SK-N-SH (cell line): ENCODE data around the gene TMEM54. TPM values are rescaled to one million over a fixed set of nuclear protein-coding genes. Genes with fewer than 3 reads are reported as not detected.

Experiments used
- CTCF ChIA-PET: fragments of 300-600, 350-600 bp; formaldehyde crosslinking; extraction: SDS; loops from one replicate; lab custom pipeline; 2021; lab: Yijun Ruan, JAX
- POLR2A ChIA-PET: fragments of 350-600 bp; sonication (Branson Sonifier 250); formaldehyde crosslinking; extraction: SDS; loops from one replicate; lab custom pipeline; 2020; ENCODE audit warnings: antibody characterized with exemption, inconsistent platforms; lab: Yijun Ruan, JAX
- DNase-seq: peaks from one replicate; pipeline ENCODE4 v3.0.0; 2012
- H2AFZ ChIP-seq: fragments of 200-600 bp; sonication (generic); 2 replicates; pipeline ENCODE4 v1.8.1; 2016; ENCODE audit warnings: antibody characterized with exemption, mild to moderate bottlenecking, low read depth
- H3F3A ChIP-seq: fragments of 200-600 bp; sonication (generic); replicated peaks from 2 replicates; pipeline ENCODE3; 2016; ENCODE audit warnings: antibody characterized with exemption, mild to moderate bottlenecking; ENCODE audit not compliant: insufficient read depth
- H3K27ac ChIP-seq, 2 experiments: fragments of 200-500 bp in 1 of 2; fragments of 200-600 bp in 1 of 2; sonication (Bioruptor generic) in 1 of 2; sonication (generic), shearing (Covaris generic) in 1 of 2; 2 replicates each; pipeline versions ENCODE4 v1.5.1 to v1.6.1; 2014 to 2016; ENCODE audit warnings: low read depth in 2 of 2, inconsistent platforms in 1 of 2, low read length in 1 of 2, mild to moderate bottlenecking in 1 of 2, mixed read lengths in 1 of 2
- H3K27me3 ChIP-seq: fragments of 200-600 bp; sonication (generic), shearing (Covaris generic); 2 replicates; pipeline ENCODE4 v1.6.1; 2016; ENCODE audit warnings: mixed run types; ENCODE audit not compliant: insufficient read depth
- H3K36me3 ChIP-seq, 2 experiments: fragments of 200-500 bp in 1 of 2; fragments of 200-600 bp in 1 of 2; sonication (Bioruptor generic) in 1 of 2; sonication (generic) in 1 of 2; replicated peaks in 1 of 2; 2 replicates each; pipeline versions ENCODE3 to v1.5.1; 2014 to 2016; ENCODE audit warnings: low read length in 1 of 2, mild to moderate bottlenecking in 1 of 2; ENCODE audit not compliant: insufficient read depth in 2 of 2, control insufficient read depth in 1 of 2
- H3K4me1 ChIP-seq, 2 experiments: fragments of 200-500 bp in 1 of 2; fragments of 200-600 bp in 1 of 2; sonication (Bioruptor generic) in 1 of 2; sonication (generic), shearing (Covaris generic) in 1 of 2; 2 replicates each; pipeline versions ENCODE4 v1.5.1 to v1.6.1; 2014 to 2016; ENCODE audit warnings: low read depth in 1 of 2, low read length in 1 of 2, mixed run types in 1 of 2; ENCODE audit not compliant: insufficient read depth in 2 of 2, control insufficient read depth in 1 of 2
- H3K4me2 ChIP-seq: fragments of 200-600 bp; sonication (generic), shearing (Covaris generic); 2 replicates; pipeline ENCODE4 v1.6.1; 2017; ENCODE audit warnings: mixed run types
- H3K4me3 ChIP-seq, 2 experiments: fragments of 200-500 bp in 1 of 2; fragments of 200-600 bp in 1 of 2; sonication (Bioruptor generic) in 1 of 2; sonication (generic), shearing (Covaris generic) in 1 of 2; 2 replicates each; pipeline versions ENCODE4 v1.5.1 to v1.8.1; 2014 to 2016; ENCODE audit warnings: low read depth in 2 of 2, inconsistent platforms in 1 of 2, low read length in 1 of 2, mild to moderate bottlenecking in 1 of 2, mixed read lengths in 1 of 2, moderate library complexity in 1 of 2
- H3K79me2 ChIP-seq: fragments of 200-600 bp; sonication (generic); 2 replicates; pipeline ENCODE4 v1.8.1; 2017; ENCODE audit warnings: mild to moderate bottlenecking; ENCODE audit not compliant: insufficient read depth
- H3K9ac ChIP-seq: fragments of 200-600 bp; sonication (generic); 2 replicates; pipeline ENCODE4 v1.6.1; 2017; ENCODE audit warnings: mixed run types
- H3K9me2 ChIP-seq: fragments of 200-600 bp; sonication (generic); 2 replicates; pipeline ENCODE4 v1.6.1; 2017; ENCODE audit warnings: mixed run types
- H3K9me3 ChIP-seq: fragments of 200-600 bp; sonication (generic); 2 replicates; pipeline ENCODE4 v1.6.1; 2017; ENCODE audit warnings: mixed run types, mild to moderate bottlenecking, moderate library complexity
- H4K20me1 ChIP-seq: fragments of 200-600 bp; sonication (generic); 2 replicates; pipeline ENCODE4 v1.6.1; 2017; ENCODE audit warnings: mild to moderate bottlenecking, mixed run types; ENCODE audit not compliant: insufficient read depth
- CHD2 ChIP-seq: fragments of 150-350 bp; IDR thresholded peaks from 2 replicates; pipeline ENCODE4 v1.6.1; 2018; ENCODE audit warnings: low read length; ENCODE audit not compliant: partially characterized antibody
- ELF1 ChIP-seq: IDR thresholded peaks from 2 replicates; pipeline ENCODE4 v1.4.0; 2012
- GABPA ChIP-seq: IDR thresholded peaks from 2 replicates; pipeline ENCODE4 v1.4.0; 2012; ENCODE audit warnings: low read depth, mild to moderate bottlenecking
- IRF3 ChIP-seq: fragments of 150-350 bp; IDR thresholded peaks from 2 replicates; pipeline ENCODE4 v1.6.1; 2016; ENCODE audit warnings: mild to moderate bottlenecking, low read depth, low read length
- MEF2A ChIP-seq: IDR thresholded peaks from 2 replicates; pipeline ENCODE4 v1.4.0; 2012; ENCODE audit warnings: low read depth, borderline replicate concordance
- NRF1 ChIP-seq: IDR thresholded peaks from 2 replicates; pipeline ENCODE4 v1.6.1; 2012; ENCODE audit warnings: low read depth, mild to moderate bottlenecking, low read length
- RXRA ChIP-seq: IDR thresholded peaks from 2 replicates; pipeline ENCODE4 v1.4.0; 2012; ENCODE audit warnings: low read depth, mild to moderate bottlenecking, borderline replicate concordance
- SIN3A ChIP-seq: IDR thresholded peaks from 2 replicates; pipeline ENCODE4 v1.6.1; 2012; ENCODE audit warnings: low read depth, mild to moderate bottlenecking, low read length, moderate library complexity, borderline replicate concordance
- TAF1 ChIP-seq: IDR thresholded peaks from 2 replicates; pipeline ENCODE4 v1.6.1; 2012; ENCODE audit warnings: low read depth, mild to moderate bottlenecking, low read length, moderate library complexity, borderline replicate concordance
- TEAD4 ChIP-seq: IDR thresholded peaks from 2 replicates; pipeline ENCODE4 v1.4.0; 2012; ENCODE audit warnings: mild to moderate bottlenecking, borderline replicate concordance; ENCODE audit not compliant: insufficient read depth
- YY1 ChIP-seq: IDR thresholded peaks from 2 replicates; pipeline ENCODE4 v1.4.0; 2012; ENCODE audit warnings: low read depth, mild to moderate bottlenecking
- WGBS: methylation state at CpG from one replicate; pipeline ENCODE4 v1.1.6; 2017; ENCODE audit warnings: low lambda C conversion rate; 5-methylcytosine and 5-hydroxymethylcytosine counted together
- polyA plus RNA-seq, 3 experiments: library from polyadenylated mRNA; depleted of rRNA; stranded (reverse); fragments of >200 nt; gene quantifications; 2 replicates each; pipeline ENCODE4 v1.2.3, GENCODE V29; 2012
- TF ChIP-seq, protein P1 (sequence below): IDR thresholded peaks from 2 replicates; pipeline ENCODE4 v1.4.0; 2012; ENCODE audit warnings: low read depth, borderline replicate concordance
- TF ChIP-seq, protein P2 (sequence below): fragments of 200-600 bp; sonication (generic); IDR thresholded peaks from 2 replicates; pipeline ENCODE4 v1.6.1; 2017; ENCODE audit warnings: antibody characterized with exemption, mild to moderate bottlenecking, moderate library complexity
- TF ChIP-seq, protein P3 (sequence below): IDR thresholded peaks from 2 replicates; pipeline ENCODE4 v1.6.1; 2012; ENCODE audit warnings: mild to moderate bottlenecking, low read depth, low read length, moderate library complexity

TMEM54 gene
- polyA plus RNA-seq, 1 of the 3 experiments (the other 2 are of a cell fraction) = 66.6 TPM

GRCh38 chr1:32892368-32893197 lies 8.6 kb downstream of the TMEM54 start:
- 0 out of 2 replicates have a peak, but pooled peaks cover 5% of the 10 kb centered on the region for H3K27me3 ChIP-seq
- H2AFZ ChIP-seq = no peak overlapping the region
- no peaks in the 10 kb centered on the region for H3K9me2 ChIP-seq
- CTCF ChIA-PET = interaction anchor here (0.6 to 9.0 kb wide), 27 partner anchors 9 to 203 kb away, joined by 3 to 46 read pairs (median 4); partner anchors contain the start of gene FNDC5
- no peaks in the 10 kb centered on the region for H3K9me3 ChIP-seq
- H3K4me2 ChIP-seq = 0 out of 2 replicates have a peak overlapping the region, but pooled peaks have one; percentile 47
- peaks cover 0 to 4% of the 10 kb centered on the region in 2 experiments; a peak in 2 of 4 replicates for H3K4me1 ChIP-seq
- DNase-seq = peak; percentile 92
- POLR2A ChIA-PET = interaction anchor here (0.9 kb wide), 1 partner anchor 9 kb away, joined by 3 read pairs; no protein-coding TSS in a partner anchor
- H3K9ac ChIP-seq = no peak overlapping the region
- H4K20me1 ChIP-seq = no peaks in the 10 kb centered on the region
- WGBS = 82% methylated on average over 20 of the region's 49 CpGs
- no peaks in the 10 kb centered on the region for H3K79me2 ChIP-seq
- H3F3A ChIP-seq = peaks cover 4% of the 10 kb centered on the region
- H3K27ac ChIP-seq = no peak overlapping the region
- no peak for TF ChIP-seq GABPA
- TF ChIP-seq, protein P1, sequence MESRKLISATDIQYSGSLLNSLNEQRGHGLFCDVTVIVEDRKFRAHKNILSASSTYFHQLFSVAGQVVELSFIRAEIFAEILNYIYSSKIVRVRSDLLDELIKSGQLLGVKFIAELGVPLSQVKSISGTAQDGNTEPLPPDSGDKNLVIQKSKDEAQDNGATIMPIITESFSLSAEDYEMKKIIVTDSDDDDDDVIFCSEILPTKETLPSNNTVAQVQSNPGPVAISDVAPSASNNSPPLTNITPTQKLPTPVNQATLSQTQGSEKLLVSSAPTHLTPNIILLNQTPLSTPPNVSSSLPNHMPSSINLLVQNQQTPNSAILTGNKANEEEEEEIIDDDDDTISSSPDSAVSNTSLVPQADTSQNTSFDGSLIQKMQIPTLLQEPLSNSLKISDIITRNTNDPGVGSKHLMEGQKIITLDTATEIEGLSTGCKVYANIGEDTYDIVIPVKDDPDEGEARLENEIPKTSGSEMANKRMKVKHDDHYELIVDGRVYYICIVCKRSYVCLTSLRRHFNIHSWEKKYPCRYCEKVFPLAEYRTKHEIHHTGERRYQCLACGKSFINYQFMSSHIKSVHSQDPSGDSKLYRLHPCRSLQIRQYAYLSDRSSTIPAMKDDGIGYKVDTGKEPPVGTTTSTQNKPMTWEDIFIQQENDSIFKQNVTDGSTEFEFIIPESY = no peak
- no peak for TF ChIP-seq SIN3A
- TF ChIP-seq, protein P2, sequence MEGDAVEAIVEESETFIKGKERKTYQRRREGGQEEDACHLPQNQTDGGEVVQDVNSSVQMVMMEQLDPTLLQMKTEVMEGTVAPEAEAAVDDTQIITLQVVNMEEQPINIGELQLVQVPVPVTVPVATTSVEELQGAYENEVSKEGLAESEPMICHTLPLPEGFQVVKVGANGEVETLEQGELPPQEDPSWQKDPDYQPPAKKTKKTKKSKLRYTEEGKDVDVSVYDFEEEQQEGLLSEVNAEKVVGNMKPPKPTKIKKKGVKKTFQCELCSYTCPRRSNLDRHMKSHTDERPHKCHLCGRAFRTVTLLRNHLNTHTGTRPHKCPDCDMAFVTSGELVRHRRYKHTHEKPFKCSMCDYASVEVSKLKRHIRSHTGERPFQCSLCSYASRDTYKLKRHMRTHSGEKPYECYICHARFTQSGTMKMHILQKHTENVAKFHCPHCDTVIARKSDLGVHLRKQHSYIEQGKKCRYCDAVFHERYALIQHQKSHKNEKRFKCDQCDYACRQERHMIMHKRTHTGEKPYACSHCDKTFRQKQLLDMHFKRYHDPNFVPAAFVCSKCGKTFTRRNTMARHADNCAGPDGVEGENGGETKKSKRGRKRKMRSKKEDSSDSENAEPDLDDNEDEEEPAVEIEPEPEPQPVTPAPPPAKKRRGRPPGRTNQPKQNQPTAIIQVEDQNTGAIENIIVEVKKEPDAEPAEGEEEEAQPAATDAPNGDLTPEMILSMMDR = peak; percentile 56
- TF ChIP-seq ELF1 = no peak
- H3K36me3 ChIP-seq = no peaks in the 10 kb centered on the region
- peak overlapping the region in 1 of 2 experiments; percentile 14; a peak in 3 of 4 replicates for H3K4me3 ChIP-seq

DNA sequence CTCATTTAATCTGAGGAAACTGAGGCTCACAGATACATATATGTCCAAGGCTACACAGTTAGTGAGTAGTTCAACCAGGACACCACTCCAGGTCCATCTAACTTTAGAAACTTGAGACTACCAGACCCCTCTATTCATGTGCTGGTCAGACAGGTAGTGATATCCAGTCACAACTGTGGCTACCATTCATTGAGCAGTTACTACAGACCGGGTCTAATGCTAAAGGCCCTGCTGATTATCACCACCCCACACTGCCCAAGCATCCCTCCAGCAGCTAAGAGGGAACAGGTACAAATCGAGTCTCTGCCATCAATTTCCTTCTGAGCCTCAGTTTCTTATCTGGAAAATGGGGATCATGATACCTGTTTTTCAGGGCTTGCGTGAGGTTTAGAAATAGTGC lies 9.6 kb downstream of the TMEM54 start:
- H3K27me3 ChIP-seq = peaks cover 5% of the 10 kb centered on the region; the same call in 1 of the 2 replicates
- no peak overlapping the region for H3K9ac ChIP-seq
- no peak for DNase-seq
- no peak overlapping the region for H3K27ac ChIP-seq
- no peaks in the 10 kb centered on the region for H3K36me3 ChIP-seq
- H3K79me2 ChIP-seq = no peaks in the 10 kb centered on the region
- H4K20me1 ChIP-seq = 0 out of 2 replicates have a peak, but pooled peaks cover 4% of the 10 kb centered on the region
- H3F3A ChIP-seq = peaks cover 4% of the 10 kb centered on the region
- TF ChIP-seq IRF3 = no peak
- no peak for TF ChIP-seq CHD2
- no peak for TF ChIP-seq YY1
- TF ChIP-seq TAF1 = no peak
- TF ChIP-seq NRF1 = no peak
- TF ChIP-seq MEF2A = no peak
- TF ChIP-seq, protein P3, sequence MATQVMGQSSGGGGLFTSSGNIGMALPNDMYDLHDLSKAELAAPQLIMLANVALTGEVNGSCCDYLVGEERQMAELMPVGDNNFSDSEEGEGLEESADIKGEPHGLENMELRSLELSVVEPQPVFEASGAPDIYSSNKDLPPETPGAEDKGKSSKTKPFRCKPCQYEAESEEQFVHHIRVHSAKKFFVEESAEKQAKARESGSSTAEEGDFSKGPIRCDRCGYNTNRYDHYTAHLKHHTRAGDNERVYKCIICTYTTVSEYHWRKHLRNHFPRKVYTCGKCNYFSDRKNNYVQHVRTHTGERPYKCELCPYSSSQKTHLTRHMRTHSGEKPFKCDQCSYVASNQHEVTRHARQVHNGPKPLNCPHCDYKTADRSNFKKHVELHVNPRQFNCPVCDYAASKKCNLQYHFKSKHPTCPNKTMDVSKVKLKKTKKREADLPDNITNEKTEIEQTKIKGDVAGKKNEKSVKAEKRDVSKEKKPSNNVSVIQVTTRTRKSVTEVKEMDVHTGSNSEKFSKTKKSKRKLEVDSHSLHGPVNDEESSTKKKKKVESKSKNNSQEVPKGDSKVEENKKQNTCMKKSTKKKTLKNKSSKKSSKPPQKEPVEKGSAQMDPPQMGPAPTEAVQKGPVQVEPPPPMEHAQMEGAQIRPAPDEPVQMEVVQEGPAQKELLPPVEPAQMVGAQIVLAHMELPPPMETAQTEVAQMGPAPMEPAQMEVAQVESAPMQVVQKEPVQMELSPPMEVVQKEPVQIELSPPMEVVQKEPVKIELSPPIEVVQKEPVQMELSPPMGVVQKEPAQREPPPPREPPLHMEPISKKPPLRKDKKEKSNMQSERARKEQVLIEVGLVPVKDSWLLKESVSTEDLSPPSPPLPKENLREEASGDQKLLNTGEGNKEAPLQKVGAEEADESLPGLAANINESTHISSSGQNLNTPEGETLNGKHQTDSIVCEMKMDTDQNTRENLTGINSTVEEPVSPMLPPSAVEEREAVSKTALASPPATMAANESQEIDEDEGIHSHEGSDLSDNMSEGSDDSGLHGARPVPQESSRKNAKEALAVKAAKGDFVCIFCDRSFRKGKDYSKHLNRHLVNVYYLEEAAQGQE = no peak
- TF ChIP-seq TEAD4 = no peak
- TF ChIP-seq RXRA = no peak
- no peaks in the 10 kb centered on the region for H3K9me3 ChIP-seq
- no peak overlapping the region for H3K4me3 ChIP-seq
- ChIA-PET CTCF (interaction anchor here (0.9 to 9.0 kb wide), 12 partner anchors 10 to 195 kb away, joined by 3 to 46 read pairs (median 7); partner anchors contain the start of gene FNDC5), POLR2A (no interaction called here)
- peaks cover 0 to 8% of the 10 kb centered on the region in 2 experiments; a peak in 2 of 4 replicates for H3K4me1 ChIP-seq
- WGBS = 89% methylated on average over 3 of the region's 3 CpGs
- H2AFZ ChIP-seq = no peak overlapping the region
- no peak overlapping the region for H3K4me2 ChIP-seq
- H3K9me2 ChIP-seq = no peaks in the 10 kb centered on the region
